GM20431 (cell line): ENCODE measurements around the gene ACVR2B.

ENCODE experiments used
- in situ Hi-C: fragments of 300-500 bp; cut with MseI, MboI; formaldehyde crosslinking; loops from one replicate; pipeline ENCODE4 v1.15.0; 2020; ENCODE audit warnings: low sequenced_read_pairs; ENCODE audit not compliant: unreplicated experiment

Gene ACVR2B

DNA sequence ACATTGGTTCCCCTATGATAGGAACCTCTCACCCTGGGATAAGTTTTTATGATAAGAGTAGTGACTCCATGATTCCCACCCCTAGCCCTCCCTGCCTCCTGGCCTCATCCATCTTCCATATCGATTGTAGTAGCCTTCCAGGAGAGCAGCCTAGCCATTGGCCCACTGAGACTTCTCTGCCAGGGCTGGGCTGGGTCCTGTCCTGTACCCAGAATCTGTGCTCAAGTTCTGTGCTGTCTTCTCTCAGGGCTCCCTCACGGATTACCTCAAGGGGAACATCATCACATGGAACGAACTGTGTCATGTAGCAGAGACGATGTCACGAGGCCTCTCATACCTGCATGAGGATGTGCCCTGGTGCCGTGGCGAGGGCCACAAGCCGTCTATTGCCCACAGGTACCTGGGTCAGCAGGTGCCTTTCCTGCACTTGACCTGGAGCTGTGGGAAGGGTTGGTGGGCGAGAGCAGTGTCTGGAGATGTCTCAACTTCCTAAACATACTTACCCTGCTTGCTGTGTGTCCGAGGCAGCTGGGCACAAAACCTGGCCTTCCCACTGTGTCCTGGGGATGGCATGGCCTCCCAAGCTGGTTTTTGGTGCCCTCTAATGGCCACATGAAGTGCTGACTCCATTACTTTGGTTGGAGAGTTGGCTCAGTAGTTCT, 25.9 kb downstream of the ACVR2B start:
- in situ Hi-C loops, result loop anchor here (10.0 to 25.0 kb wide), 2 partner anchors 135 to 342 kb away; partner anchors contain the start of genes ACAA1, MYD88 and XYLB

DNA sequence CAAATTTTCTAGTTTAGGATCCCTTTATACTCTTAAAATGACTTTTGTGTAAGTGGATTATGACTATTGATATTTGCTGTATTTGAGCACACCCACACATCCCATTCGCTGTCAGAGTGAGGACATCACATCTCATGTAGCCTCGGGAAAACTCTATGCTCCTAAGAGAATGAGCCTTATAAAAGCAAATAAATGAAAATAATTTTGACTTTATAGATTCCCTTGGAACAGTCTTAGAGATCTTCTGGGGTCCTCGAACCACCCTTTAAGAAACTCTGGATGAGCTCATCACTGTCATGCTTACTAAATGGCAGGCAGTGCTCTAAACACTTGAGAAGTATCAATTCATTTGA, 26.4 kb downstream of the ACVR2B start:
- in situ Hi-C loops, result loop anchor here (10.0 to 25.0 kb wide), 2 partner anchors 135 to 343 kb away; partner anchors contain the start of genes ACAA1, MYD88 and XYLB

DNA sequence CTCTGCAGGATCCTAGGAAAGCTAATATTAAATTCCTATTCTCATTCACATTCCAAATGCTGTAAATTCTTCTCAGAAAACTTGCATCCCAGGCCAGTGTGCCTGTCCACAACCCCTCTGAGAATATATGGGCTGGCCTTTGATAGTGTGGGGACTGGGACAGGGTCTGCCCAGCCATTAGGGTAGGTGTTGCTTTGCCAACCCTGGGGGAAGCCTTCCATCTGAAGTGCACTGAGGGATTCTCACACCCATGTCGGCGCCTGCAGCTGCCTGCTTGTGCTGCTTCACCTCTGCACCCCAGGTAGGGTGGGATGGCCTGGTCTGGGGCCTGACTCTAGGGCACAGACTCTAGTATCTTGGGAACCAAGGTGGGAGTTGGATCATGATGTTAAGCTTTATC, 27.2 kb downstream of the ACVR2B start:
- in situ Hi-C loops, result loop anchor here (10.0 to 25.0 kb wide), 2 partner anchors 136 to 344 kb away; partner anchors contain the start of genes ACAA1, MYD88 and XYLB

DNA sequence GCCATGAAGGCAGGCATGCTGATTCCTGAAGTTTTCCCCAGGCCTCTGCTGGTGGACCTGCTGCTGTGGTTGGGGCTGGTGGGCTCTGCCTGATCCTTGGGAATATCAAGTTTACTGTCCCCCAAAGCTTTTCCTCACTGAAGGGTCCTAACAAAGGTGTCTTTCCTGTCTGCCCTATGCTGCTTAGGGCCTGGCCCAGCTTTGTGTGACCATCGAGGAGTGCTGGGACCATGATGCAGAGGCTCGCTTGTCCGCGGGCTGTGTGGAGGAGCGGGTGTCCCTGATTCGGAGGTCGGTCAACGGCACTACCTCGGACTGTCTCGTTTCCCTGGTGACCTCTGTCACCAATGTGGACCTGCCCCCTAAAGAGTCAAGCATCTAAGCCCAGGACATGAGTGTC, 29.3 kb downstream of the ACVR2B start:
- in situ Hi-C loops, result loop anchor here (10.0 to 25.0 kb wide), 2 partner anchors 138 to 346 kb away; partner anchors contain the start of genes ACAA1, MYD88 and XYLB

DNA sequence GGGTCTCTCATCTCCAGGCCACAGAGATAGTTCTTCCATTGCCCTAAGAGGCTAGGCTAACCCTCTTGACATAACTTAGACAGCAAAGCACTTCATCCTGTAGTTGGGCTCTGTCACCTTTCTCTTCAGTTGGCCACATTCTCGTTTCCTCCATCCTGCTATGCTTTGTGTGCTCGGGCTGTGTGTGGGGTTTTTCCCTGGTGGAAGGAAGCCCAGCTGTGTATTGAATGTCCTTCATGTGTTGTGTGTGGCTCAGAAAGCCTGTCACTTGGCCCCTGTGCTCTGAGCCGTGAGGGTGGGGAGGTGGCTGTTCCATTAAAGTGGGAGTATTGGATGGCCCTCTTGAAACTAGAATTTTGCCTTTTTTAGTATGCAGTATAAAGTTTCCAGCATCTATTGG, 33.6 kb downstream of the ACVR2B start:
- in situ Hi-C loops, result loop anchor here (10.0 to 25.0 kb wide), 2 partner anchors 143 to 350 kb away; partner anchors contain the start of genes ACAA1, MYD88 and XYLB

DNA sequence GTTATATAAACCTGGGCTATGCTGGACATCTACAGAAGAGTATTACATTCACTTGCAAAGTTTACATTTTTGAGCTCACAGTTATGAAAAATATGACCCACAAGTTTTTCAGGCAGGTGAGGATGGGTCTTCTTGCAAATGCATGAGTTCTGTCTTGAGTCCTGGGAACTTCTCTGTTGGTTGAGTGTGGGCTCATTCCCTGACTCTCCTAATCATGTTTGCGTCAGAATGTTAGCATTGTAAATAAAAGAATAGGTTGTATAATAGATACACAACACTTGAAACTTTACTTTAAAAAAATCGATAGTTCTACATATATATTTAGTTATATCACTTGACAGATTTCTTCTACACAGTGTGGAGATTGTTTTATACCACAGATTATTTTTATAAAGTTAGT, 35.3 kb downstream of the ACVR2B start:
- in situ Hi-C loops, result loop anchor here (10.0 to 25.0 kb wide), 2 partner anchors 144 to 352 kb away; partner anchors contain the start of genes ACAA1, MYD88 and XYLB

DNA sequence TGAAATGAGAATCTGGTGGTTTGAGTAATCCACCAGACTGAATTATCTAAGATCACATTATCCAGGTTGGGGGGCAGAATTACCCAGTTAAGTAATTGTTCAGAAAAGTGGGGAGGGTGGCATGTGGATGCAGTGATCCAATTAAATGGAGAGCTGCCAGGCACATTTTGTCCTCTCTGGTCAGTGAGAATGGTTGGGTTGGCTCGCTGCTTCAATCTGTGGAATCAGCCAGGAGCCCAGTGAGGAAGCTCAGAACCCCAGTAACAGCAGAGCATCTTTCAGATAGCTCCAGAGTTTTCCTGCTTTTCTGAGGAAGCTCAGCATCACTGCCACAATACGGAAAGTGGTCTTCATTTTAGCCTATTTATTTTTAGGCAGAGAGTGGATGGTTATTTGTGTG, 36.1 kb downstream of the ACVR2B start:
- in situ Hi-C loops, result loop anchor here (10.0 to 25.0 kb wide), 2 partner anchors 145 to 352 kb away; partner anchors contain the start of genes ACAA1, MYD88 and XYLB

DNA sequence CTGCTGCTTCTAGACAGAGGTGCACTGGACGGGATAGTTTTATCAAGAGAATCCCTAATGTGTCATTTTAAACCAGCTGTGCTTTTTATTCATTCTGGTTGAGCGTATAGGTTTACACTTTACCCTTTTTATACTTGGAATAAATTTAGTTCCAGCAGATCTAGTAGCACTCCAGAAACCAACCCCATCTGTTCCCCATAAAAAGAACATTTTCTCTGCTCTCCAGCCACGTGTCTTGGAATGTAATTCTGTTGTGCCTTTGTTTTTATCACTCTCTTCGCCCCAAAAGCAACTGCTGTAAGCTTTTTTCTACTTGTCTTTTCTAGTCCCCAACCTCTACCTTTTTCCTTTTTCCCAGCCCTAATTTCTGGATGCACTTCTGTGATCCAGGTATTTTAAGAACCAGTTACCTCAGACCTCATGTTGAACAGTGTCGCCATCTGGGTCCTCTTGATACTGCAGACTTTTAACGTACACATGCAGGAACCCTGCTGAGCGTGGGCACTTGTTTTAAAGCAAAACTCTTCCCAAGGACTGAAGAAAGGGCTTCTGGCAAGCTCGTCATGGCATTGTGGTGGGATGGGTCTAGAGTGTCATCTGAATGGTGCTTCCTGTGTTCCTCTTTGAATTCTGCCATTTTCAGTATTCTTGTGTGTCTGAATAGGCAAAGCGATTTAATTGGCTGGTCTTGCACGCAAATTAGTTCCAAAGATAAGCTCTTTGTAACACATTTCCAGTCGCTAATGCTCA, 36.8 kb downstream of the ACVR2B start:
- in situ Hi-C loops, result loop anchor here (25.0 kb wide), 1 partner anchor 353 kb away; the partner anchor contains the start of genes ACAA1 and MYD88

DNA sequence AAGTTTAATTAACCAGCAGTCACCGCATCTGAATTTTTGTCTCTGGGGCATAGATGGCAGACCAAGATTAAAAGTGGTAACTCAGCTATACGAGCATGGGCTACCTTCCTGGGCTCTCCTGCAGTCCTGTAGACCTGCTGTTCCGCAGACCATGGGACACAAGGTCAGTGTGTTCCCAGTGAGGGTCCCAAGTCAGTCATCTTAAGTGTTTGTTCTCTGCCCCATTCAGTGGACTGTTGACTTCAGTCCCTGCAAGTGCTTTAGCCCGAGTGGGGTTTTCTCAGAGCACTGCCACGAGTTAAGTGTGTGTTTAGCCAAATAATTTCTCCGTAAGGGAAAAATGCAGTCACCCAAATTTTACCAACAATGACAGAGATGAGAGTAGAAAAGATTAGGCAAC, 37.5 kb downstream of the ACVR2B start:
- in situ Hi-C loops, result loop anchor here (25.0 kb wide), 1 partner anchor 354 kb away; the partner anchor contains the start of genes ACAA1 and MYD88

DNA sequence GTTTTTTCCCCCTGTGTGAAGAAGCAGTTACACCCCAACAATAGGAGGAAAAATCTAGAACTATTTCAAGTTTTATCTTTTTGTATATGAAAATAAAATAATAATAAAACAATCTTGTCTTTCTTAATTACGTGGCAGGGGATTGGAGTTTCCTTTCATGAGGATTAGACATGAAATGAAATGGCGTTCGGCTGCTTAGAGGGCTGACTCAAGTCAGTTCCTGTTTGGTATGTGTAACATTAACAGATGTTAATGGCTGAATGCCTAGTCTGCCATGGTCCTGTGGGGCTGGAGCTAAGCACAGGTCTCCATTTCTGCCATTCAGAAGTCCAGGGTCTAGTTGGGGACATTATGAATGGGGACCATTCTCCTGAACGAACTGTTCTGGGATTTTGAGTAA, 39.3 kb downstream of the ACVR2B start:
- in situ Hi-C loops, result loop anchor here (25.0 kb wide), 1 partner anchor 356 kb away; the partner anchor contains the start of genes ACAA1 and MYD88

DNA sequence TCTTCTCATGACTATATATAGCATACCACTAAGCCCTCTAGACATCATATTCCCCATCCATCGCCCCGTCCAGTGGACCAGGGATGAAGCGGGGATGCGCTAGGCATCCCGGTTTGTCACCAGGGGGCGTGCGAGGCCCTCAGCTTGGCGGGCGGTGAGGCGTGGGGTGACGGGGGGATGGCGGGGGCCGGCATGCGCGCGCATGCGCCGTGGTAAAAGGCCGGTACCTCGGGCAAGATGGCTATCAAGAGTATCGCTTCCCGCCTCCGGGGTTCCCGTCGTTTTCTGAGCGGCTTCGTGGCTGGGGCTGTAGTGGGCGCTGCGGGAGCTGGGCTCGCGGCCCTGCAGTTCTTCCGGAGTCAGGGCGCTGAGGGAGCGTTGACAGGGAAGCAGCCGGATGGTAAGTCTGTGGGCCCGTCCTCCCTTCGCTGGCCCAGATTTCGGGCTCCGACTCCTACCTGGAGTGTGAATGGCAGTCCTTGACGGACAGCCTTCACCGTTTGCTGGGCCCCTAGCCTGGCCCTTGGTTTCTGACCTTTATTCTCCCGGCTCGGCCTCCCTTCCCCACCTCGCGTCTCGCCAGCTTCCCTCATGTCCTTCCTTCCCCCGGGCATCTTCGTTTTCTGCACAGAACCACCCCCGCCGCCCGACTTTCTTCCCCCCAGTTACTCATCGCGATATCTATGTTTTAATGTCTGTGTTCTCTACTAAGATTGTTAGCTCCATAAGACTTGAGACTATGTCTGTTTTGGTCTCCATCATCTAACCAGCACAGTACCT, 42.6 kb downstream of the ACVR2B start, which contains the start of gene EXOG:
TSS of gene EXOG (plus strand) at position 210 of the 780 bp plus-strand sequence. CDS start at position 238, 28 bp downstream.
- in situ Hi-C loops, result loop anchor here (25.0 kb wide), 1 partner anchor 359 kb away; the partner anchor contains the start of genes ACAA1 and MYD88

DNA sequence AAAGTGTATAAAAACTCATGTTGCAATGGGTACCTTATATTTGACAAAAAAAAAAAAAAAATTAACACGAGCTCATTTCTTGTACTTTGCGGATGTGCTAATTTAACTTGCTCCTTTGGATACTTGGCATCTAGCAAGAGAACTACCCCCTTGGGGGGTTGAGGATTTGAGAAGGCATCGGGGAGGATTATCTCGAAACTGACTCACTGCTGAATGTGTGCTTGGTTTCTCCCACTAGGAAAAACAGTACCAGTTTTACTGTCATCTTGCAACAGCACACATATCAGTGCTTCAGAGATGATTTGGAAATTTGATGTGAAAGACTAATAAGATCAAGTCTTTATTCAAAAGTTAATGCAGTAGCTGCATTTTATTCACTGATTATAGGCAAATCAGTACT, 43.3 kb downstream of the ACVR2B start:
- in situ Hi-C loops, result loop anchor here (25.0 kb wide), 1 partner anchor 360 kb away; the partner anchor contains the start of genes ACAA1 and MYD88

DNA sequence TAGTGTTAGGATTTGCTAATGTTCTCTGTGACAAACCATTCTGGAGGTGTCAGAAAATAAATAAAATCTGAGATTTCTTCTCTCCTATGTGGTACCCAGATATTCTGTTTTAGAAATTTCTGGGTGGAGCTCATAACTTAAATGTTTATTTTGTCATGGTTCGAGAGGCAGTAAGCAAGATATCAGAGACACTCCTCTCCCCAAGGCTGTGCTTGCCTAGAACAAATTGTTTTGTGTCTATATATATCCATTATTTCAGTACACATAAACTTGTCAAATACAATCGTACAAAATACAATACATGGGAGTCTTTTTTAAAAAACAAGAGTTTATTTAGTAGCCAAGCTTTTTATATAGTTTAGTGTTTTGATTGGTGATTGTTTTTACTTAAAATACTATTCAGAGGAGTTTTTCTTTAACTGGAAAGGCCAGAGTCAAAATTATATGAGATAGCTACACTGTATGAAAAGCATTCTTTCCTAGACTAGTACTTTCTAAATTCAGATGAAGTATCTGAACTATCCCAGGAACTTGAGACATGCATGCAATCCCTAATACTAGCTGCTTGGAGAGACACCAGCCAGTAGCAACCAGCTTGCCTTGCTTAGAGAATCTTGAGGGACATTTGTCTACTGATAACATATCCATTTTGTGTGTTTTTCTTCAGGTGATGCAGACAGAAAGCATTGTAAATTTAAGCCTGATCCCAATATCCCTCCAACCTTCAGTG, 47.2 kb downstream of the ACVR2B start:
- in situ Hi-C loops, result loop anchor here (25.0 kb wide), 1 partner anchor 511 kb away; no protein-coding TSS in a partner anchor

DNA sequence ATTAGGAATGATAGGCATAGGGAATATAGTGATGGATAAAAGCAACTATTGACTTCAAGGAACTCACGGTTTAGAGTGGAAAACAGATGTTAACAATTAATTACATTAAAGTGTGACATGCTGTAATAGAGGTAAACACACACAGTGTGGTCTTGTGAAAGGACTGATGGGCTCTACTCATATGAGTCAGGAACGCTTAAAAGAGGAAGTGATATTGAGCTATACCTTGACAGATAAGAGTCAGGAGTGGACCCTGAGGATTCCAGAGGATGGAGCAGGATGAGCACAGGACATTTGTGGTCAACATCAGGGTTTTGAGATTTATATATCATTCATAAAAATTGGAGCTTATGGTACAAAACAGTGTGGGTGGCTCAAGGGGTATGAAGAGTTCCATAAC, 53.4 kb downstream of the ACVR2B start:
- in situ Hi-C loops, result loop anchor here (25.0 kb wide), 1 partner anchor 505 kb away; no protein-coding TSS in a partner anchor

DNA sequence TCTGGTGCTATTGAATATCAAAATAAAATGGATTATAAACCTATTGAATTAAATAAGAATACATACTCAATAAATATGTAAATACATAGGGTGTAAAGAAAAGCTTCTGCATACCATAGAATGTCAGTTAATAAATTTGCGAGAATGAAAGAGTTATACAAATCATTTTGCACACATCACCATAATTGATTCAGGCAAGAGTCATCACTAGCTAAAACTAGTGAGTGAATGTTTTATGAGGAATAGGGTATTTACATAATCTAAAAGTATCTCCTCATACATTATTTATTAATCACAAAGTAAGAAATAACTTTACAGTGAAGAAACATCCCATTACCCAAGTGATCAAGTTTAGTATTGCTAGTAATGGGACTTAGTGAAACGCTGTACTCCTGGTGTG, 56.0 kb downstream of the ACVR2B start:
- in situ Hi-C loops, result loop anchor here (25.0 kb wide), 1 partner anchor 503 kb away; no protein-coding TSS in a partner anchor

DNA sequence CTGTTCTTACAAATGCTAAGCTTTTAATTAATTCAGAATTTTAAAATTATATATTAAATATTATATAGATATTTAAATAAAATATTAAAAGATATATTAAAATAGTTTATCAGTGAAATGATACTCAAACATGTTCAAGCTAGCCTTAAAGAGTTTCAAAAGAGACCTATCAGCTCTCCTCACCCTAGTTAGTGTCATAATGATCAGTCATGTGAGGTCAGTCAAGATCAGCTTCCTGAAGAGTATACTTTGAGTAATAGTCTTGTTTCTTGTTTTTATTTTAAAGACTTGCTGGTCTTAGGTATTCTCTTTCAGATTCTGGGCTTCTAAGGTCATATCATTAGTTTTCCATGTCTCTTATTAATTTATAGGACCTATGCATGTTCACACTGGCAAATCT, 56.9 kb downstream of the ACVR2B start:
- in situ Hi-C loops, result loop anchor here (25.0 kb wide), 1 partner anchor 502 kb away; no protein-coding TSS in a partner anchor

DNA sequence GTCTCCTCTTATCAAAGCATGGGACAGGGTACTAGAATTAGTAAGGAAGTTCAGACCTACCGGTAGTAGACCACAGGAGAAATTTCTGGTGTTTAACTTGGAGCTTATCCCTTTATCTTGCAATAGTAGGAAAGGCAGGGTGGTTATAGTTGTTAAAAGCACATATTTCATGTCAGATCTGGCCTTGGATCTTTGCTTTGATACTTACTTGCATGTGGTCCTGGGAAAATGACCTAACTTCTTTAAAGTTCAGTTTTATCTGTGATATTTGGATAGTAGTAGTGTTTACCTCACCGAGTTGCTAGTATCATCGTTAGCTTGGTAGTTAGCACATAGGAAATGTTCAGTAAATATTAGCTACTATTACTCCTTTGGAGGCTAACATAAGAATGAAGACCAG, 57.9 kb downstream of the ACVR2B start:
- in situ Hi-C loops, result loop anchor here (25.0 kb wide), 1 partner anchor 501 kb away; no protein-coding TSS in a partner anchor

DNA sequence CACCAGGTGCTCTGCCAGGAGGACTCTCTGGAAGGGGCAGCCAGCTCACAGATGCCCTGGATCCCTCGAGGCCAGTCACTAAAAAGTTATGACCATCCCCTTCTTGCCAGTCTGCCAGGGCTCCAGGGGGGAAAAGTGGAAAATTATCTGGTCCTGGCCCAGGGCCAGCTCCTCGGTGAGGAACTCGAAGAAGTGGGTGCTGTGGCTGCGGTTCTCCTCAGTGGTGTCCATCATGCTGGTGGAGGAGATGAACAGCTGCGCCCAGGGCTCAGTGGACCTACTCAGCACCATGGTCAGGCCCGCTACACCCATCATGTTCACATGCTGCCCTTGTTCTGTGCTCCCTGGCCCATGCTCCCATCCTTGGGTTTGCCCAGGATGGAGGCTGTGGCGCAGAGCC, 61.7 kb downstream of the ACVR2B start:
- in situ Hi-C loops, result loop anchor here (25.0 kb wide), 1 partner anchor 497 kb away; no protein-coding TSS in a partner anchor
